Loucy (cell line): ENCODE results near the gene HOXB4.

Experiments
- CTCF ChIP-seq: fragments of 200-600 bp; sonication (generic); conservative IDR thresholded peaks from 2 replicates; pipeline ENCODE4 v1.5.1; 2014; ENCODE audit warnings: mild to moderate bottlenecking, antibody characterized with exemption, low read length
- EZH2phosphoT487 ChIP-seq: fragments of 200-600 bp; IDR thresholded peaks from 2 replicates; pipeline ENCODE4 v1.6.1; 2018; ENCODE audit warnings: antibody characterized with exemption, mild to moderate bottlenecking, moderate library complexity, borderline replicate concordance

- TF ChIP-seq CTCF (no peak), EZH2phosphoT487 (no peak)
Measured at GRCh38 chr17:48601207-48601538, 23.0 kb upstream of the HOXB4 start.
